WTC11 (cell line): Measurements from ENCODE around the gene PTCSC3. TPM values are rescaled to one million over a fixed set of nuclear protein-coding genes. Genes with fewer than 3 reads are reported as not detected.

Experiments used
- ATAC-seq: fragments of 200-7000 bp; cut with Tn5 transposase; 2 replicates; pipeline ENCODE4 v1.10.0; 2021; ENCODE audit warnings: mild to moderate bottlenecking, moderate library complexity
- CTCF ChIA-PET: fragments of 300-600 bp; sonication (Branson Sonifier 250); formaldehyde crosslinking; loops from one replicate; lab custom pipeline; 2021; ENCODE audit warnings: antibody characterized with exemption; lab: Charles Lee
- POLR2A ChIA-PET: fragments of 350-600 bp; sonication (Branson Sonifier 250); formaldehyde crosslinking; loops from one replicate; lab custom pipeline; 2021; ENCODE audit warnings: antibody characterized with exemption; lab: Charles Lee
- DNase-seq: peaks from one replicate; pipeline ENCODE4 v3.0.0; 2021; ENCODE audit warnings: low spot score
- H3K27ac Mint-ChIP-seq: 2 replicates; pipeline ENCODE4 v1.8.0; 2021; ENCODE audit warnings: mixed read lengths
- H3K27me3 Mint-ChIP-seq: 2 replicates; pipeline ENCODE4 v1.8.0; 2021; ENCODE audit warnings: low read depth, mild to moderate bottlenecking, moderate library complexity, mixed read lengths
- H3K36me3 Mint-ChIP-seq: 2 replicates; pipeline ENCODE4 v1.8.0; 2021; ENCODE audit warnings: mixed read lengths
- H3K4me1 Mint-ChIP-seq: 2 replicates; pipeline ENCODE4 v1.8.0; 2022; ENCODE audit warnings: mixed read lengths
- H3K4me3 Mint-ChIP-seq: 2 replicates; pipeline ENCODE4 v1.8.0; 2021; ENCODE audit warnings: mild to moderate bottlenecking, moderate library complexity, mixed read lengths
- H3K9me3 Mint-ChIP-seq: 2 replicates; pipeline ENCODE4 v1.8.0; 2021; ENCODE audit warnings: mixed read lengths
- ATF6 ChIP-seq: sonication (generic); formaldehyde crosslinking; IDR thresholded peaks from 2 replicates; pipeline ENCODE4 v1.8.1; 2023; ENCODE audit warnings: mild to moderate bottlenecking, missing genetic modification reagents
- ELF4 ChIP-seq: sonication (generic); formaldehyde crosslinking; IDR thresholded peaks from 2 replicates; pipeline ENCODE4 v1.8.1; 2022; ENCODE audit warnings: low read depth, mild to moderate bottlenecking, moderate library complexity, missing genetic modification reagents
- ERG ChIP-seq: fragments of 250-450 bp; sonication (Bioruptor Pico); IDR thresholded peaks from 2 replicates; pipeline ENCODE4 v1.8.0; 2021; ENCODE audit warnings: mild to moderate bottlenecking
- ETV6 ChIP-seq: sonication (generic); formaldehyde crosslinking; IDR thresholded peaks from 2 replicates; pipeline ENCODE4 v1.8.1; 2022; ENCODE audit warnings: mild to moderate bottlenecking, missing genetic modification reagents
- FOXK1 ChIP-seq: sonication (generic); formaldehyde crosslinking; IDR thresholded peaks from 2 replicates; pipeline ENCODE4 v1.8.0; 2022; ENCODE audit warnings: mild to moderate bottlenecking, moderate library complexity, missing genetic modification reagents
- HMGA2 ChIP-seq: fragments of 250-450 bp; sonication (Bioruptor Pico); IDR thresholded peaks from 2 replicates; pipeline ENCODE4 v1.4.0; 2021; ENCODE audit warnings: mild to moderate bottlenecking, moderate library complexity
- IRF2 ChIP-seq: sonication (generic); formaldehyde crosslinking; IDR thresholded peaks from 2 replicates; pipeline ENCODE4 v1.8.0; 2022; ENCODE audit warnings: low read depth, missing genetic modification reagents, borderline replicate concordance
- MXD4 ChIP-seq: fragments of 250-450 bp; sonication (Bioruptor Pico); IDR thresholded peaks from 2 replicates; pipeline ENCODE4 v1.8.0; 2021; ENCODE audit warnings: mild to moderate bottlenecking, moderate library complexity, borderline replicate concordance
- MYBL2 ChIP-seq: sonication (generic); formaldehyde crosslinking; IDR thresholded peaks from 2 replicates; pipeline ENCODE4 v1.8.1; 2023; ENCODE audit warnings: mild to moderate bottlenecking, moderate library complexity, missing genetic modification reagents
- NFATC4 ChIP-seq: fragments of 250-450 bp; sonication (Bioruptor Pico); IDR thresholded peaks from 2 replicates; pipeline ENCODE4 v1.9.0; 2021; ENCODE audit warnings: mild to moderate bottlenecking
- NR3C1 ChIP-seq: sonication (generic); formaldehyde crosslinking; conservative IDR thresholded peaks from 2 replicates; pipeline ENCODE4 v1.8.1; 2023; ENCODE audit warnings: low read depth, mild to moderate bottlenecking, missing genetic modification reagents
- RORB ChIP-seq: fragments of 250-450 bp; sonication (Bioruptor Pico); IDR thresholded peaks from 2 replicates; pipeline ENCODE4 v1.9.0; 2021; ENCODE audit warnings: mild to moderate bottlenecking
- SP1 ChIP-seq: sonication (generic); formaldehyde crosslinking; conservative IDR thresholded peaks from 2 replicates; pipeline ENCODE4 v1.8.1; 2022; ENCODE audit warnings: missing genetic modification reagents
- ZNF121 ChIP-seq: sonication (generic); formaldehyde crosslinking; IDR thresholded peaks from 2 replicates; pipeline ENCODE4 v1.8.0; 2023; ENCODE audit warnings: missing genetic modification reagents
- total RNA-seq: library from RNA; stranded (reverse); gene quantifications from 3 replicates; pipeline ENCODE4 v1.2.3, GENCODE V29; 2021
- TF ChIP-seq, protein P1 (sequence below): sonication (generic); formaldehyde crosslinking; IDR thresholded peaks from 2 replicates; pipeline ENCODE4 v1.8.1; 2022; ENCODE audit warnings: low read depth, missing genetic modification reagents, borderline replicate concordance
- TF ChIP-seq, protein P2 (sequence below): sonication (generic); formaldehyde crosslinking; IDR thresholded peaks from 2 replicates; pipeline ENCODE4 v1.8.0; 2022; ENCODE audit warnings: missing genetic modification reagents
- TF ChIP-seq, protein P3 (sequence below): sonication (generic); formaldehyde crosslinking; IDR thresholded peaks from 2 replicates; pipeline ENCODE4 v1.8.1; 2023; ENCODE audit warnings: mild to moderate bottlenecking, missing genetic modification reagents
- TF ChIP-seq, protein P4 (sequence below): sonication (generic); formaldehyde crosslinking; IDR thresholded peaks from 2 replicates; pipeline ENCODE4 v1.8.1; 2022; ENCODE audit warnings: mild to moderate bottlenecking, moderate library complexity, missing genetic modification reagents

Gene PTCSC3
- total RNA-seq, 1 experiment from 2014 or later: not detected

DNA sequence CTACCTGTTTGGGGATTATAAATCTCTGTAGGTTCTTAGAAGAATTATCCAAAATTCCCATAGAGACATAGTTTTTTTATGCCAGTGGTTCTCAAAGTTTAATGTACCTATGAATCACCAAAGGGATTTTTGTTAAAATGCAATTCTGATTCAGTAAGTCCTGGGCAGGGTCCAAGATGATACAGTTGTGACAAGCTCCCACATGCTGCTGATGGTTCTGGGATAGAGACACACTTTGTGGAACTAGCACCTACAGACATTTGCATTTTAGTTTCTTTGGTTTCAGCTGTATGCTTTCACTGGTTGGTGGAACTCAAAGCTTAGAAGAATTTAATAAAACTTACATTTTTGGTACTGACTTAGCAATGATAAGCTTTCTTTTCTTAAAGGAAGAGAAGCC is 80.4 kb downstream of the PTCSC3 start (continued):
- TF ChIP-seq MYBL2 (CRISPR knock-in tag) (no peak), RORB (CRISPR knock-in tag) (no peak), FOXK1 (no peak), NR3C1 (CRISPR knock-in tag) (no peak), ZNF121 (CRISPR knock-in tag) (no peak)
- TF ChIP-seq, protein P1, sequence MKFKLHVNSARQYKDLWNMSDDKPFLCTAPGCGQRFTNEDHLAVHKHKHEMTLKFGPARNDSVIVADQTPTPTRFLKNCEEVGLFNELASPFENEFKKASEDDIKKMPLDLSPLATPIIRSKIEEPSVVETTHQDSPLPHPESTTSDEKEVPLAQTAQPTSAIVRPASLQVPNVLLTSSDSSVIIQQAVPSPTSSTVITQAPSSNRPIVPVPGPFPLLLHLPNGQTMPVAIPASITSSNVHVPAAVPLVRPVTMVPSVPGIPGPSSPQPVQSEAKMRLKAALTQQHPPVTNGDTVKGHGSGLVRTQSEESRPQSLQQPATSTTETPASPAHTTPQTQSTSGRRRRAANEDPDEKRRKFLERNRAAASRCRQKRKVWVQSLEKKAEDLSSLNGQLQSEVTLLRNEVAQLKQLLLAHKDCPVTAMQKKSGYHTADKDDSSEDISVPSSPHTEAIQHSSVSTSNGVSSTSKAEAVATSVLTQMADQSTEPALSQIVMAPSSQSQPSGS: no peak

DNA sequence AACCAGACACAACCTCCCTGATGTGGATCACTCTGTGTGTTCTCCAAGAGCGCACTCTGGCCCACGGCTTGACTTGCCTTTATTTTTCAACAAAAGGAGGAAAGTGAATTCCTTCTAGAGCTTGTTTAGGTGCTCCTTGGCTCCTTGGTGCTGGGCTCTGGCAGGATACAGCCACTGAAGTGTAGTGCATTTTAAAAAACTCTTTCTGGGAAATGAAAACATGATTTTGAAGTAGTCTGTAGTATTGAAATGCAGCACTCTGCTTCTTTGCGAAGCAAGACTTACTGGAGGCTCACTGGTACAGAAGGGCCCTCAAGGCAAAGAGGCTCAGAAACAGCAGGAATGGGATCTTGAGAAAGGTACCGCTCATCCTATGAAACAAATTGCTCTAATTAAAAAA is 81.6 kb downstream of the PTCSC3 start:
- CTCF ChIA-PET: no interaction called here
- no peak for DNase-seq
- H3K9me3 Mint-ChIP-seq: no peaks in the 10 kb centered on the region
- H3K27ac Mint-ChIP-seq: no peak overlapping the region
- no peaks in the 10 kb centered on the region for H3K27me3 Mint-ChIP-seq
- no peaks in the 10 kb centered on the region for H3K36me3 Mint-ChIP-seq
- POLR2A ChIA-PET: no interaction called here
- H3K4me3 Mint-ChIP-seq: no peak overlapping the region
- no peak for ATAC-seq
- peaks cover 9% of the 10 kb centered on the region for H3K4me1 Mint-ChIP-seq
- no peak for TF ChIP-seq MXD4 (CRISPR knock-in tag)
- TF ChIP-seq FOXK1: no peak
- TF ChIP-seq ELF4: no peak
- no peak for TF ChIP-seq ATF6 (CRISPR knock-in tag)
- TF ChIP-seq, protein P2, sequence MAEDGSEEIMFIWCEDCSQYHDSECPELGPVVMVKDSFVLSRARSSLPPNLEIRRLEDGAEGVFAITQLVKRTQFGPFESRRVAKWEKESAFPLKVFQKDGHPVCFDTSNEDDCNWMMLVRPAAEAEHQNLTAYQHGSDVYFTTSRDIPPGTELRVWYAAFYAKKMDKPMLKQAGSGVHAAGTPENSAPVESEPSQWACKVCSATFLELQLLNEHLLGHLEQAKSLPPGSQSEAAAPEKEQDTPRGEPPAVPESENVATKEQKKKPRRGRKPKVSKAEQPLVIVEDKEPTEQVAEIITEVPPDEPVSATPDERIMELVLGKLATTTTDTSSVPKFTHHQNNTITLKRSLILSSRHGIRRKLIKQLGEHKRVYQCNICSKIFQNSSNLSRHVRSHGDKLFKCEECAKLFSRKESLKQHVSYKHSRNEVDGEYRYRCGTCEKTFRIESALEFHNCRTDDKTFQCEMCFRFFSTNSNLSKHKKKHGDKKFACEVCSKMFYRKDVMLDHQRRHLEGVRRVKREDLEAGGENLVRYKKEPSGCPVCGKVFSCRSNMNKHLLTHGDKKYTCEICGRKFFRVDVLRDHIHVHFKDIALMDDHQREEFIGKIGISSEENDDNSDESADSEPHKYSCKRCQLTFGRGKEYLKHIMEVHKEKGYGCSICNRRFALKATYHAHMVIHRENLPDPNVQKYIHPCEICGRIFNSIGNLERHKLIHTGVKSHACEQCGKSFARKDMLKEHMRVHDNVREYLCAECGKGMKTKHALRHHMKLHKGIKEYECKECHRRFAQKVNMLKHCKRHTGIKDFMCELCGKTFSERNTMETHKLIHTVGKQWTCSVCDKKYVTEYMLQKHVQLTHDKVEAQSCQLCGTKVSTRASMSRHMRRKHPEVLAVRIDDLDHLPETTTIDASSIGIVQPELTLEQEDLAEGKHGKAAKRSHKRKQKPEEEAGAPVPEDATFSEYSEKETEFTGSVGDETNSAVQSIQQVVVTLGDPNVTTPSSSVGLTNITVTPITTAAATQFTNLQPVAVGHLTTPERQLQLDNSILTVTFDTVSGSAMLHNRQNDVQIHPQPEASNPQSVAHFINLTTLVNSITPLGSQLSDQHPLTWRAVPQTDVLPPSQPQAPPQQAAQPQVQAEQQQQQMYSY (CRISPR knock-in tag): no peak
- TF ChIP-seq SP1 (CRISPR knock-in tag): no peak
- no peak for TF ChIP-seq NR3C1 (CRISPR knock-in tag)
- TF ChIP-seq RORB (CRISPR knock-in tag): no peak
- TF ChIP-seq IRF2 (CRISPR knock-in tag): no peak
- TF ChIP-seq, protein P3, sequence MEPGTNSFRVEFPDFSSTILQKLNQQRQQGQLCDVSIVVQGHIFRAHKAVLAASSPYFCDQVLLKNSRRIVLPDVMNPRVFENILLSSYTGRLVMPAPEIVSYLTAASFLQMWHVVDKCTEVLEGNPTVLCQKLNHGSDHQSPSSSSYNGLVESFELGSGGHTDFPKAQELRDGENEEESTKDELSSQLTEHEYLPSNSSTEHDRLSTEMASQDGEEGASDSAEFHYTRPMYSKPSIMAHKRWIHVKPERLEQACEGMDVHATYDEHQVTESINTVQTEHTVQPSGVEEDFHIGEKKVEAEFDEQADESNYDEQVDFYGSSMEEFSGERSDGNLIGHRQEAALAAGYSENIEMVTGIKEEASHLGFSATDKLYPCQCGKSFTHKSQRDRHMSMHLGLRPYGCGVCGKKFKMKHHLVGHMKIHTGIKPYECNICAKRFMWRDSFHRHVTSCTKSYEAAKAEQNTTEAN (CRISPR knock-in tag): no peak
- no peak for TF ChIP-seq ETV6 (CRISPR knock-in tag)
- TF ChIP-seq ERG (CRISPR knock-in tag): no peak
- no peak for TF ChIP-seq NFATC4 (CRISPR knock-in tag)
- TF ChIP-seq, protein P4, sequence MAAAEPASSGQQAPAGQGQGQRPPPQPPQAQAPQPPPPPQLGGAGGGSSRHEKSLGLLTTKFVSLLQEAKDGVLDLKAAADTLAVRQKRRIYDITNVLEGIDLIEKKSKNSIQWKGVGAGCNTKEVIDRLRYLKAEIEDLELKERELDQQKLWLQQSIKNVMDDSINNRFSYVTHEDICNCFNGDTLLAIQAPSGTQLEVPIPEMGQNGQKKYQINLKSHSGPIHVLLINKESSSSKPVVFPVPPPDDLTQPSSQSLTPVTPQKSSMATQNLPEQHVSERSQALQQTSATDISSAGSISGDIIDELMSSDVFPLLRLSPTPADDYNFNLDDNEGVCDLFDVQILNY (CRISPR knock-in tag): no peak
- TF ChIP-seq HMGA2 (CRISPR knock-in tag): no peak
- TF ChIP-seq, all 79 proteins: peak for 0
